Stimulated activated CD8-positive, alpha-beta memory T cell treated with anti-CD3 and anti-CD28 coated beads, Interleukin-4, amount 100 ng/mL, for 24 hours (primary cell): ENCODE measurements around the gene OR2F2.

Experiments
- DNase-seq: peaks from one replicate; pipeline ENCODE4 v3.0.0-alpha.2; 2020; ENCODE audit warnings: low read depth

OR2F2 gene, protein sequence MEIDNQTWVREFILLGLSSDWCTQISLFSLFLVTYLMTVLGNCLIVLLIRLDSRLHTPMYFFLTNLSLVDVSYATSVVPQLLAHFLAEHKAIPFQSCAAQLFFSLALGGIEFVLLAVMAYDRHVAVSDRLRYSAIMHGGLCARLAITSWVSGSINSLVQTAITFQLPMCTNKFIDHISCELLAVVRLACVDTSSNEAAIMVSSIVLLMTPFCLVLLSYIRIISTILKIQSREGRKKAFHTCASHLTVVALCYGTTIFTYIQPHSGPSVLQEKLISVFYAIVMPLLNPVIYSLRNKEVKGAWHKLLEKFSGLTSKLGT

DNA sequence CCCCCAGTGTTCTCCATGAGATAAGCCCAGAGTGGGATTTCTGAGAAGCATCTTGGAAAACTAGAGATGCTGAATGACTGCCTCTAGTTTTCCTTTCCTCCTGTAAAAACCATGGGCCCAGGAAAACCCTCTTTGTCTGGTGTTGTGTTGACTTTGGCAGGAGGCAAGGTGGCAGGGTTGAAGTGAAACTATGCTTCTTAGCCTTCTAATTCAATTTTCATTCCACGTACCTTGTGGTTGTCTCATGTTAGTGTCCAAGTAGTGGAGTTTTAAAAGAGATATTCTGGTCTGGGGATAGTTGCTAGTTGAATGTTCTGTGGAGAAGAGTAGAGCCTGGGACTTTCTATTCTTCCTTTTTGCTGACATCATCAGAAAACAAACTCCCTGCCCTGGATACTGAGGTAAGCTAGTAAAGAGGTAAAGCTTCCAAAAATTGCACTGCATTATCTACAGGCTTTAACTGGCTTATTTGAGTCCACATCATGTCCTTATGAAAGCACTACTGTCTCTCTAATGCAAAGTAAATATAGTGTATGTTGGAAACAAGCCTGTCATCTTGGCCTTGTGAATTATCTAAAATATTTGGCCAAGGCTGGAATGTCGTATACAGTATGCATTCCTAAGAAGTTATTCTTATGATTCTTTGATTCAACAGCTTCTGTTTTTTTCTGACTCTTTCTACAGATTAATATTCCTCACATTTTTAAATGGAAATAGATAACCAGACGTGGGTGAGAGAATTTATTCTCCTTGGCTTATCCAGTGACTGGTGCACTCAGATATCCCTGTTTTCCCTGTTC is at the start of gene OR2F2:
OR2F2 (plus strand) TSS at position 708 of the 800 bp plus-strand sequence; CDS start at position 708, 0 bp downstream.
- no peak for DNase-seq

DNA sequence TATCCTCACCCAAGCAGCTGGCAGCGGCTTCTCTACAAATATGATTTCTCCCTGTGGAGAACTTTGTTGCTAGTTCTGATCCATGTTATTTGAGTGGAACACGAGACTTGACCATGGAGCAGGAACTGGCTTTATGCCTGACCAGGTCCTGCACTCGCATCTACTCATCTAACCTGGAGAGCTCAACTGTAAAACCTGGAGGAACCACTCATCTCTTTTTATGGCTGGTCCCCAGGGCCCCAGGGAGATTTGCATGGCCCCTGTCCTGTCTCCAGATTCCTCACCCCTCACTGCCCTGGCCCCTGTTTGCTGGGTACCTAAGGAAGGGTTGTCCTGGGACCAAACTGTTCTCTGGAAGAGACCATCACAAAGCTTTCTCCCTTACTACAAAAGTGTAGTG is 49.1 kb upstream of the OR2F2 start:
- no peak for DNase-seq

DNA sequence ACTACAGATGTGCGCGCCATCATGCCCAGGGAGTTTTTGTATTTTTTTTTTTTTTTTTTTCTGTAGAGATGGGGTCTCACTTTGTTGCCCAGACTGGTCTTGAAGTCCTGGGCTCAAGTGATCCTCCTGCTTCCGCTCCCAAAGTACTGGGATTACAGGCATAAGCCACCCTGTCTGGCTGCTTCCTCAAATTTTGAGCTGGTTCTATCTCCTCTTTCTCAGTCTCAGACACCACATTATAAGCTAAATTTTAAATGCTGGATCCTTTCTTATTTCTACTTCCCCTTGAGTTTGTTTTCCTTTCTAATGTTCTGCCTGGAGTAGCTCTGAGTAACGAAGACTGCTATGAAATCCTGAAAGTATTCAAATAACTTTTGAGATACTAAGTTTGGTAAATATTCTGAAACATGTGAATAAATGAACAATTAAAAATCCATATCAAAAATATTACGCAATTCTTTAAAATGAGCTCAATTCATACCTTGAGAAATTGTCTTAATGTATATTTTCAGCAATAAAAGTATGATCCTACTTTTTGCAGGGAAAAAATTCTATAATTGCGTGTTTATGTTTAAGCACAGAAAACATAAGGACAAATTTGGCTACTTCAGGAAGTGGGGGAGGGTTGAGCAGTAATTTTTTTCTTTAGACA is 48.1 kb upstream of the OR2F2 start:
- DNase-seq = no peak

DNA sequence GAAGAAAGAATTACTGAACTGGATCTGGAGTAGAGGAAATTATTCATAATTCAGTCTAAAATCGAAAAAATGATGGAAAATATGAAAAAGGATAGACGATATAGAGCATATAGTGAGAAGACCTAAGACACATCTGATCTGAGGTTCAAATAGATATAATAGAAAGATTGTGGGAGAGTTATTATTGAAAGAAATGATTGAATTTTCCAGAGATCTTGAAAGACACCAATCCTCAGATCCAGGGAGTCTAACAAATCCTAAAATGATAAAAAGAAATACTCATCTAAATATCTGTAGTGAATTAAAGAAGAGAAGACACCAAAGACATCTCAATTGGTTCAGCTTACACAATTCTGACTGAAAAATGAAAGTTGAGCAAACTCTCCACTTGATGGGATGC is 46.0 kb upstream of the OR2F2 start:
- DNase-seq = no peak

DNA sequence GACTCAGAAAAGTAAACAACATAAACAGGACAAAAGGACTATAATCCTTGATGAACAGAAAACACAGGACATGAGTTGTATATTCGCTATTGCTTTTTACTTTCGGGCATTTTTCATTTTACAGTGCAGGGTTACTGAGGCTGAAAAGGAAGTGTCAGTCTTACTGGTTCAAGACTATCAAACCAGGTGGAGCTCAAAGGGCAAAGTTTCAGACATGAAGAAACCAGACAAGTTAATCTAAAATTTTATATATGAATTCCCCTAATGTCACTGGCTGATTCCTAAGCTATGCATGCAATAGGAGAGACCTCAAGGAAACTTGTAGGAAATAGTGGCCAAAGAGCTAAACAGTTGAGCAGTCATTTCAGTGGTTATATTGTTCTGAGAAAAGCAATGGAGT is 44.5 kb upstream of the OR2F2 start:
- no peak for DNase-seq

DNA sequence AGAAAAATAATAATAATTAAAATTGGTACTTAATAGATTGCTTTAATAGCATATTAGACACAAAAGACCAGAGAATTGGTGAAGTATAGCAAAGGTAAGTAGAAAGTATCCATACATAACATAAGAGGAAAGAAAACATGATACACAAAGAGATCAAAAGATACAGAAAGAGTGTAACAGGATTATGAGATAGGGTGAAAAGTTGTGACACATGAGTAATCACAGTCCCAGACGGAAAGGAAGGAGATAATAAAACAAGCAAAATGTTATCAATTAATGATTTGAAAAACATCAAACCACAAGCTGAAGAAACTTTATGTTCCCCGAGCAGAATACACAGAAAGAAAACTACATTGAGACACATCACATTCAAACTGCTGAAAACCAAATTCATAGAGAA is 43.6 kb upstream of the OR2F2 start:
- no peak for DNase-seq

DNA sequence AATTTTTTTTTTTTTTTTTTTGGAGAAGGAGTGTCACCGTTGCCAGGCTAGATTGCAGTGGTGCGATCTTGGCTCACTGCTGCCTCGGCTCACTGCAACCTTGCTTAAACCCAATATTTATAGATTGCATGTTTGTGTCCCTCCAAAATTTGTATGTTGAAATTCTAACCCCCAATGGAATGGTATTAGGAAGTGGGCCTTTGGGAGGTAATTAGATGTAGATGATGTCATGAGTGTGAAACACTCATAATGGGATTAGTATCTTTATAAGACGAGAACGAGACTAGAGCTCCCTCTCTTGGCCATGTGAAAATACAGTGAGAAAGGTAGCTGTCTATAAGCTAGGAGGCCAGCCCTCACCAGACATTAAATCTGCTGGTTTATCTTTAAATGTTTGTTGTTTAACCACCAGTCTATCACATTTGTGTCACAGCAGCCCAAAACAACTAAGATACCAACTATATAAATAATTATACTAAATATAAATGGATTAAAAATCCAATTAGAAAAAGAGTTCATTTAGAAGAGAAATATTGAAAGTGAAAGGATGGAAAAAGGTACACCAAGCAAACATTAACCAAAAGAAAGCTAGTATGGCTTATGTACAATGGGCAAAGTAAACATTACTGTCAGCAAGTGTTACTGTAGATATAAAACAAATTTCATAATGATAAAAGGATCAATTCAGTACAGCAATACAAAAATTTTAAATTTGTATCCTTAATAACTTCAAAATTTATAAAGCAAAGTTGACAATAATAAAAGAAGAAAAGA is 42.3 kb upstream of the OR2F2 start:
- no peak for DNase-seq

DNA sequence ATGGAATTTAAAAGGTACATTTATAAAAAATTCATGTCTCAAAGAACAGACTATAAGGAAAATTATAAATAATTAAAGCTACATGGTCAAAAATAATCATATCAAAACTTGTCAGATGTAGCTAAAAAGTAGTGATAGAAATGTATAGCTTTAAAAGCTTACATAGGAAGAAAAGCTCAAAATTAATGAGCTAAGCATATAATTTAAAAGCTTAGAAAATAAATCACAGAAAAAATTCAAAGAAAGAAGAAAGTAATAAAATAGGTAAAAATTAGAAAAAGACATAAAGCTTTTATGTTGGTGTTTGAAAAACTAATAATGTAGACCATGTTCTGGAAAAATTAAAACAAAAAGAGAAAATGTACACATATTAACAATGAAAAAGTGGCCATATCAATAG is 38.4 kb upstream of the OR2F2 start:
- DNase-seq = no peak

DNA sequence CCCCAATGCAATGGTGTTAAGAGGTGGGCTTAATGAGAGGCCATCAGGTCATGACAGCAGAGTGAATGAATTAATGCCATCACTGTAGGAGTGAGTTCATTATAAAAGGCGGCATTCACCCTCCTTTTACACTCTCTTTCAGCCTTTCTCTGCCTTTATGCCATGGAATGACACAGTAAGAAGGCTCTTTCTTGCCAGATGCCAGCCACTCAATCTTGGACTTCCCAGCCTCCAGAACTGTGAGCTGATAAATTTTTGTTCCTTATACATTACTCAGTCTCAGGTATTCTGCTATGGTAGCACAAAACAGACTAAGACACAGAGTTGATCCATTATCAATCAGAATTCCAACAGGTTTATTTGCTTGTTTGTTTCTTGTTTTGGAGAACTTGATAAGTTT is 36.2 kb upstream of the OR2F2 start:
- DNase-seq = no peak

DNA sequence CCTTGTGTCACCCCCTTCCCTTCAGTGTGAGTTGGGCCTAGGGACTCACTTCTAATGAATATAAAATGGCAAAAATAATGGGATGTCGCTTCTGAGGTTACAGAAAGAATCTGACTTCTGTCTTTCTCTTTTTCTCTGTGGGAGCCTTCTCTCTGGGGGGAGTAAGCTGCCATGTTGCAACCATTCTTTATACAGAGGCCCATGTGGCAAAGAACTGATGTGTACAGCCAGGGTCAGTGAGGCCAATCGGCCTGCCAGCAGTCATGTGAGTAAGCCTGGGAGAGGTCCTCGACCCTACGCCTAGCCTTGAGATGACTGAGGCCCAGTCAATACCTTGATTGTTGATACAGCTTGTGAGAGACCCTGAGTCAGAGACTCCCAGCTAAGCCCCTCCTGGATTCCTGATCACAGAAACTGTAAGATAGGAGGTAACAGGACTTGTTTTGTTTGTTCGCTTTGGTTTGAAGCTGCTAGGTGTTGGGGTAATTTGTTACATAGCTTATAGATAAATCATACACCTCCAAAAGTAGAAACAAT is 34.7 kb upstream of the OR2F2 start:
- DNase-seq = no peak

DNA sequence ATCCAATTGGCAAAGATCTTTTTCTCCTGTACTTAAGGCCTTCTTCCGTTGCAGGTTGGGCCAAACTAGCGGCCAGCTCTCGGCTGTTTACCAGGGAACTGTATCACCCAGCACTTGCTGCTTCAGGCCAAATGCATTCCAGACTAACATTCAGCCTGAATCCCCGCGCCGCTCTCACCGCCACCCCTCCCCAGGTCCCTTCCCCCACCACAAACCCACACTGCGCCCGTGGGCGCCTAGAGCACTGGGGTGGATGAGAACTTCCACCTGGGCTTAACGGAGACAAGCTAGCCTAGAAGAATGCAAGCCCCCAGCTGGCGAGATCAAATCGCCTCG is 33.7 kb upstream of the OR2F2 start:
- DNase-seq = no peak

DNA sequence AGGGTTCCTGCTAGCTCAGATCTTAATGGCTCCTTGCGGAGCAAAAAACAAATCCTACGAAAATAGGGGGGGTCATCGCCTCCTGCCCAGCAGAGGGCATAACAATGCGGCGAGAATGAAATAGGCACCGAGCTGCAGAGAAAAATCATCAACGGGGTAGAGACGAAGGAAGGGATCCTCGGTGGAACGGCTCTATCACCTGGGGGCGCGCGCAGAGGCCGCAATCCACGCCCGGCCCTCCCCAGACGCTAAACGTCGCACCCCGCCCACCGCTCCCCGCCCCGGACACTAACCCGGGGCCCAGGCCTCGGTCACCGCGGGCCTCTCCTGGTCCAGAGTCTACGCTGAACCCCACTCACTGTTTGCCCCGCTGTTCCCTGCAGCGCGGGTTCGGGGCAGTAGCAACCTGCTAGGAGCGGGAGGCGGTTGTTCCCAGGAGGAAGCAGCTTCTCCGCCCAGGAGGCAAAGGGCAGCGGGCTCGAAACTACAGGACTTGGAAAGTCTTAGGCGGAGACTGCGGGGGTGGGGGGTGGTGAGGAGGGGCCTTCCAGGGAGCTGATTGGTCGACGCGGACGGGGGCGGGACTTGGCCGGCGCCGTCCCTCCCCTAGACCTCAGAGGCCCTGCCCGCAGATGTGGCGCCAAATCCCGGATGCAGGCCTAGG is 33.2 kb upstream of the OR2F2 start, which contains the start of gene TCAF1:
TCAF1 (minus strand) TSS at position 509 of the 664 bp plus-strand sequence. CDS start 25,568 bp downstream, outside the sequence.
- peak; percentile 90 for DNase-seq

DNA sequence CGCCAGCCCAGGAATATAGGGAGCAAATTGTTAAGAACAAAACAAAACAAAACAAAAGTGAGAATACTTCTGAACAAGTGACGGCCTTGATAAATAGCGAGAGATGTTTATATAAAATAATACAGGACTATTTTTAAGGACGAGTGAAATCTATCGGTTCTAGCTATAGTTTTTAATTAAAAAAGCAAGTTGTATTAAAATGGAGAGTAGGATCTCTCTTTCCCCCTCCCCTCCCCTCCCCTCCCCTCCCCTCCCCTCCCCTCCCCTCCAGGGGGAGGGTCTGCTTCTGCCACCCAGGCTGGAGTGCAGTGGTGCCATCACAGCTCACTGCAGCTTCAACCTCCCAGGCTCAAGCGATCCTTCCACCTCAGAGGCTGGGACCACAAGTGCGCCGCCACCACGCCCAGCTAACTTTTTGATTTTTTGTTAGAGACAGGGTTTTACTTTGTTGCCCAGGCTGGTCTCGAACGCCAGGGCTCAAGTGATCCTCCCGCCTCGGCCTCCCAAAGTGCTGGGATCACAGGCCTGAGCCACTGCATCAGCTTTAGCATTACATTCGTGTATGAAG is 32.6 kb upstream of the OR2F2 start:
- no peak for DNase-seq

DNA sequence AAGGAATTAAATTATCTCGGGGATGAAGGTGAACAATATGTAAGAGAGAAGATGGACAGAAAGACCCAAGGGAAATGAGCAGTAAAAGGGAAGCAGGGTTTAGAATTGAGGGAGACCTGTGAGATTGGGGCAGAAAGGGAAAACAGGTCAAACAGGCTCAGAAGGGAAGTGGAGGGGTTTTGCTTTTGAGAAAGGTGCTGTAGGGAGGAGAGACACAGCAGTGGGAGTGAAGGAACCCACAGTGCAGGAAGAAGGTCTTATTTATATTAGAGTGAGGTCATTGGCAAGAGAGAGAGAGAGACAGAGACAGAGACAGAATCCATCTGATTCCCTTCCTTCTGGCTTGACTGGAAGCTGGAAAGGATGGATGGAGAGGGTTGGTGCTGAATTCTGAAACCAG is 29.5 kb upstream of the OR2F2 start:
- DNase-seq = no peak

DNA sequence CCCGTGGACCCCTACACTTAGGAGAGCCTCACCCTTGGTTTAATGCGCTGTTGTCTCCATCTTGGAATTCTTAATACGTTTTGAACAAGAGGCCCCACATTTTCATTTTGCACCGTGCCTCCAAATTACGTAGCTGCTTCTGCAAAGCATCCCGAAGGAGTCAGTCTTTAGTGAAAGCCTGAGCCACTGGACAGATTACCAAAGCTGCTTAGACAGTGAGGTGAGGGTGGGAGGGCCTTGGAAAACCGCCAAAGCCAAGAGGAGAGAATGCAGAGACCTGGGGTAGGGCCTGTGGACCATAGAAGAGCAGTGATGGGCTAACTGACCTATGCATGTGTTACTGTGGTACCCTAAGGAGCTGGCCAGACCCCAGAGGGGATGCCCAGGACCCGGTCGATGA is 28.9 kb upstream of the OR2F2 start:
- DNase-seq = no peak

DNA sequence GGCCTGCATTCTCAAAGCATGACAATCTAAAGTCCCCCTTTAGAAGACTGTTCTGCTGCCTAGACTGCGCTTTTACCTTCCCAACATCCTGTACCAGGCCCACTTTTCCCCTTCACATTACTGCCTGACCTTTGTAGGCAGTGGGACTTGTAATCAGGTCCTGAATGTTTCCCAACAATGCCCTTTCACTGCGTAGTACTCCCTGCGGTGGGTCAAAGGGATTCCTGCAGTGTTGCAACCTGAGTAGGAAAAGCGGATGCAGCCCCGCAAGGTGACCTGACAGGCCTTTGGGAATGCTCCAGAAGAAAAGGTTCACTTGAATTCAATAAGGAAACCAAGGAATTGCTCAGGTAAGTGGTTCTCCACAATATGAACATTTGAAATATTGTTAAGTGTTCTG is 28.1 kb upstream of the OR2F2 start:
- no peak for DNase-seq

DNA sequence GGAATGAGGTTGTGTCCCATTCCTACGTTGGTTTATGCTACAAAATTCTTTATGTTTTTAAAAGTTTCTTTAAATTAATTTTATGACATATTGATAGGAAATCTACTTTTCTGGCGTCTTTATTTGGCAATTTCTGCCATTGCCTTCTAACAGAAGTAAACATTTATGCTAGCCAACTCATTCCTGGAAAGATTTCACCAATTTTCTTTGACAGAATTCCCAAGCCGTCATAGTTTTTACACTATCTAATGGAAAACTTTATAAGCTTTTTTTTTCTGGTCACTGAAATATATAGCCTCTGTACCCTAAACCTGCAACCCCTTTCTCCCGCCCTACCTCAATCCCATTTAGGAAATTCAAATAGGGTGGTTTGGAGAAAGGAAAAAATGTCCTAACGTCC is 26.9 kb upstream of the OR2F2 start:
- DNase-seq = no peak

DNA sequence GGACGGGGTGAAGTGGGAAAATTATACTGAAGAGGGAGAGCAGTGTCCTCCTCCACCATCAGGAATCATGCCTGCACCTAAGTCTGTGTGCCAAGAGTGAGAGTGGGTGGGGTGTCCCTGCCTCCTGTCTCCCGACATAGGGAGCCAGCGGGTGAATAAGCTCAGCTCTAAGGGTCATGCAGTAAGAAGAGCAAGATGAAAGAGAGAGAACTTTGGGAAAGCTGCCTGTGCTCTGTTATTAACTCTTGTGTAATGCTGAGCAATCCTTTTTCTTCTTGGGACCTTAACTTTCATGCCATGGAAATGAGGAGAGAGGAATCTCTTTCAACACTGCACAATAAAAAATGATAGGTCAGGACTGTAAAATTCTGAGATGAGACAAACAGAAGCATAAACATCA is 25.2 kb upstream of the OR2F2 start:
- no peak for DNase-seq

DNA sequence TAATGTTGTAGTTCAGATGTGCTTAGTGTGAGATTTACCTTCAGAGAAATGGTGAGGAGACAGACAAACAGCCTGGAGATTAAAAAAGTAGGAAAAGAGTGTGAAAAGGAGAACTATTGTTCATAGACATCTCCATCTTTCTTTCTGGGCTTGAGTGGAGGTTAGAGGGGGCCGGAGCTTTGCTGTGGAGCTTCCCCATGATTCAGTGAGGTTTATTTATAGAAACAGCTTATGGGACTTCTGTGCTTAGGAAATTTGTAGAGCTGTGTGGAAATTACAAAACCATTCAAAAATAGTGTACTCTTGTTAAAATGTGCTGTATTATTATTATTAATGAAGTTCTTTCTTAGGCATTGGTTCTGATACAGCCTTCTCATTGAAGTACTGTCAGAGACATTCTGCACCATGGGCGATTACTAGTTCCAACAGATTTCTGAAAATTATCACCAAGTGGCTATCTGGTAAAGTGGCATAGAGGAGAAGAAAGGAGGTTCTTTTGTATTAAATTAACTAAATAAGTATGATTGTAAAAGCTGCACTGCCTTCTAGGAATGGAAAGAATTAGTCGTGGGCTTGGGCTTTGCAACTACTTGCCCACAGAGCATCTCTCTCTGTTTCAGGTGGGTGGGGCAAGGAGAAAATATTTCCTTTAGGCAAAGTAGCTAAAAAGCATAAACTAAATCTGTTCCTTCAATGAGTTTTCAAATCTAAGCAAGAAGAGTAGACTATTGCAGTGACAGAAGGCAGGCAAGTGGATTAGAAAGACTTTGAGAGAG is 24.4 kb upstream of the OR2F2 start:
- DNase-seq = no peak

DNA sequence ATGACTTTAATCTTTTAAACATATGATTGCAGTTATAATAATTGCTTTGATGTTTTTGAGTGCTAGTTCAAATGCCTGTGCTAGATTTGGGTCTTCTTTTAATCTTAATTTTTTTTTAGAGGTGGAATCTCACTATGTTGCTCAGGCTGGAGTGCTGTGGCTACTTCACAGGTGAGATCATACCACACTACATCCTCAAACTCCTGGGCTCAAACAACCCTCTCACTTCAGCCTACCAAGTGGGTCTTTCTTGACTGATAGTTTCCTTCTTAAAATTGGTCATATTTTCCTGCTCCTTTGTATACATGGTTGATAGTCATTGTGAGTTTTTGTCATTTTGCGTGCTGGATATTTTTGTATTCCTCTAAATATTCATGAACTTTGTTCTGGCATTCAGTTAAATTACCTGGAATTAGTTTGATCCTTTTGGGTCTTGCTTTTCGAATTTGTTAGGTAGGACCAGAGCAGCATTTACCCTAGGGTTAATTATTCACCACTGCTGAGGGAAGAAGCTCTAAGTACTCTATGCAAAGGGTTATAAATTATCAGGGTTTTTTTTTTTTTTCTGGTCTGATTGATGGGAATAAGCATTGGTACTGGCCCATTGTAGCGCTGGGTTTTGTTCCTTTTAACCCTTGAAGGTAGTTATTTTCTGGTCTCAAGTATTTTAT is 21.0 kb upstream of the OR2F2 start:
- DNase-seq = no peak
